ENCODE results near the gene FGF4.

FGF4 gene

DNA sequence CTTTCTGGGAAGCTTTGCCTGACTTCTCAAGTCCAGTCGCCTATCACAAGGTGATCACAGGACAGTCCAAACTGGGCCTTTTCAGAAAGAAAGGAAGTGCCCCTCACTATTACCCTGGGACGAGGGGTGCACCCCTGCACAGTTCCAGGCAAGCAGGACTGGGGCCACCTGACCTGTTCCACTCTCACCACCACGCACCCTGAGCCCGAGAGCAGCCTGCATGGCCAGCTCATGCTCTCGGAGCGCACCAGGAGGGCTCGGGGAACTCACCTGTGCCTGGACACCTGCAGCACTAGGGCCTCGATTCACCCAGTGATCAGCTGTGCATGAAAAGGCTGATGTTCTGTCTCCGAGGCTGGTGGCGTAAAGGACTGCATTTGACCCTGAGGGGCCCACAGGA lies 12.8 kb upstream of the FGF4 start:
- Histone ChIP-seq H4K20me1 (ENCODE audit: insufficient read depth, low read length, poor library complexity, severe bottlenecking) (no peaks in the 10 kb centered on the region), H3K79me2 (ENCODE audit: insufficient read depth, low read length) (no peaks in the 10 kb centered on the region), H3K4me3 (ENCODE audit: low read length, poor library complexity, severe bottlenecking) (no peak overlapping the region), H3F3A (ENCODE audit: low read depth) (no peaks in the 10 kb centered on the region), H3K9me2 (replicated peaks; ENCODE audit: low read depth, low read length) (no peaks in the 10 kb centered on the region), H3K9ac (ENCODE audit: low read depth, low read length, poor library complexity, severe bottlenecking) (no peak overlapping the region), H2AFZ (ENCODE audit: low read length) (no peak overlapping the region), H3K27me3 (ENCODE audit: insufficient read depth, low read length, poor library complexity, severe bottlenecking) (no peaks in the 10 kb centered on the region), H3K9me3 (ENCODE audit: insufficient read depth, low read depth, low read length) (no peaks in the 10 kb centered on the region), H3K4me1 (ENCODE audit: insufficient read depth, low read length, poor library complexity, severe bottlenecking) (no peaks in the 10 kb centered on the region), H3K36me3 (ENCODE audit: insufficient read depth, low read length) (no peaks in the 10 kb centered on the region), H3K4me2 (ENCODE audit: low read depth, low read length, poor library complexity, severe bottlenecking) (no peak overlapping the region)
- TF ChIP-seq EZH2phosphoT487 (IDR thresholded peaks at IDR 0.05; ENCODE audit: borderline replicate concordance) = no peak
- TF ChIP-seq, protein P1, sequence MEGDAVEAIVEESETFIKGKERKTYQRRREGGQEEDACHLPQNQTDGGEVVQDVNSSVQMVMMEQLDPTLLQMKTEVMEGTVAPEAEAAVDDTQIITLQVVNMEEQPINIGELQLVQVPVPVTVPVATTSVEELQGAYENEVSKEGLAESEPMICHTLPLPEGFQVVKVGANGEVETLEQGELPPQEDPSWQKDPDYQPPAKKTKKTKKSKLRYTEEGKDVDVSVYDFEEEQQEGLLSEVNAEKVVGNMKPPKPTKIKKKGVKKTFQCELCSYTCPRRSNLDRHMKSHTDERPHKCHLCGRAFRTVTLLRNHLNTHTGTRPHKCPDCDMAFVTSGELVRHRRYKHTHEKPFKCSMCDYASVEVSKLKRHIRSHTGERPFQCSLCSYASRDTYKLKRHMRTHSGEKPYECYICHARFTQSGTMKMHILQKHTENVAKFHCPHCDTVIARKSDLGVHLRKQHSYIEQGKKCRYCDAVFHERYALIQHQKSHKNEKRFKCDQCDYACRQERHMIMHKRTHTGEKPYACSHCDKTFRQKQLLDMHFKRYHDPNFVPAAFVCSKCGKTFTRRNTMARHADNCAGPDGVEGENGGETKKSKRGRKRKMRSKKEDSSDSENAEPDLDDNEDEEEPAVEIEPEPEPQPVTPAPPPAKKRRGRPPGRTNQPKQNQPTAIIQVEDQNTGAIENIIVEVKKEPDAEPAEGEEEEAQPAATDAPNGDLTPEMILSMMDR (conservative IDR thresholded peaks at IDR 0.05; ENCODE audit: low read length) = no peak

DNA sequence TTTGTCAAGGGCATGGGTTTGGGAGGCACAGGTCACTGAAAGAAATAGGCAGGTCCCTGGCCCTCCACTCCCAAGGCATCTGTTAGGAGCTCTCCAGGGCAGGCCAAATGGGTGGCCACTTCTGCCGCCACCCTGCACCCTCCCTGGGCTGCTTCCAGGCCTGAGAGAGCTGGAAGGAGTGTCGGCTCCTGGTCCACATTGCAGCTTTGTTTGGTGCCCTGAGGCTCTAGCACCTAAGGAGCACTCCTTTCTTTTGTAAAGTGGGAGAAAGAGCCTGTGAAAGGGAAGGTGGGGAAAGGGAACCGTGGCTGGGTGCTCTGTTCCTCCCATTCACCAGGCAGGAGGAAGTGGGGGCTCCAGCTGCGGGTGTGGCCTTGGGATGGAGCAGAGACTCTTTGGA lies 12.3 kb upstream of the FGF4 start:
- H2AFZ ChIP-seq (ENCODE audit: low read length) = no peak overlapping the region
- no peaks in the 10 kb centered on the region for H3K36me3 ChIP-seq (ENCODE audit: insufficient read depth, low read length)
- no peaks in the 10 kb centered on the region for H3K79me2 ChIP-seq (ENCODE audit: insufficient read depth, low read length)
- TF ChIP-seq EZH2phosphoT487 (IDR thresholded peaks at IDR 0.05; ENCODE audit: borderline replicate concordance) = no peak
- TF ChIP-seq, protein P1 (conservative IDR thresholded peaks at IDR 0.05; ENCODE audit: low read length) = no peak
- H3K9me2 ChIP-seq (replicated peaks; ENCODE audit: low read depth, low read length) = no peaks in the 10 kb centered on the region
- no peak overlapping the region for H3K9ac ChIP-seq (ENCODE audit: low read depth, low read length, poor library complexity, severe bottlenecking)
- H3F3A ChIP-seq (ENCODE audit: low read depth) = no peaks in the 10 kb centered on the region
- no peaks in the 10 kb centered on the region for H3K9me3 ChIP-seq (ENCODE audit: insufficient read depth, low read depth, low read length)
- no peak overlapping the region for H3K4me3 ChIP-seq (ENCODE audit: low read length, poor library complexity, severe bottlenecking)
- H3K4me2 ChIP-seq (ENCODE audit: low read depth, low read length, poor library complexity, severe bottlenecking) = no peak overlapping the region
- no peaks in the 10 kb centered on the region for H4K20me1 ChIP-seq (ENCODE audit: insufficient read depth, low read length, poor library complexity, severe bottlenecking)
- H3K27me3 ChIP-seq (ENCODE audit: insufficient read depth, low read length, poor library complexity, severe bottlenecking) = no peaks in the 10 kb centered on the region
- no peaks in the 10 kb centered on the region for H3K4me1 ChIP-seq (ENCODE audit: insufficient read depth, low read length, poor library complexity, severe bottlenecking)

DNA sequence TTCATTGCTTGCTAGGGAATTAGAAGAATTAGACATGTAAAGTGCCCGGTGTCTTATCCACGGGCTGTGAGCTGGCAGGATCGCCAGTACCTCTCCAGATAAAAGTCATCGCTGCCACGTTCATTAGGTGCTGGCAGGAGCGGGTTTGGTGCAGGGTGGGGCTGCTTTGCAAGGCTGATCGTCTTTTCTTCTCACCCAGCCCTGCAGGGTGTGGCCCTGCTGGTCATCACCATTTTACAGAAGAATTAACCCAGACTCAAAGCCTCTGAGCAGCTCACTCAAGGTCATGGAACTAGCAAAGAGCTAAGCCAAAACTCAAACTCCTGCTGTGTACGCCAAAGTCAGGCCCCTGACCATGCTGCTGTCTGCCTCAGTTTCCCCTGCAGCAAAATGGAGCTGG lies 6.1 kb upstream of the FGF4 start:
- Histone ChIP-seq H3K4me1 (ENCODE audit: insufficient read depth, low read length, poor library complexity, severe bottlenecking) (no peaks in the 10 kb centered on the region), H3K9me2 (replicated peaks; ENCODE audit: low read depth, low read length) (no peaks in the 10 kb centered on the region), H3F3A (ENCODE audit: low read depth) (no peaks in the 10 kb centered on the region), H2AFZ (ENCODE audit: low read length) (no peak overlapping the region), H3K36me3 (ENCODE audit: insufficient read depth, low read length) (no peaks in the 10 kb centered on the region), H4K20me1 (ENCODE audit: insufficient read depth, low read length, poor library complexity, severe bottlenecking) (no peaks in the 10 kb centered on the region), H3K9ac (ENCODE audit: low read depth, low read length, poor library complexity, severe bottlenecking) (no peak overlapping the region), H3K9me3 (ENCODE audit: insufficient read depth, low read depth, low read length) (no peaks in the 10 kb centered on the region), H3K4me2 (ENCODE audit: low read depth, low read length, poor library complexity, severe bottlenecking) (no peak overlapping the region), H3K79me2 (ENCODE audit: insufficient read depth, low read length) (no peaks in the 10 kb centered on the region), H3K27me3 (ENCODE audit: insufficient read depth, low read length, poor library complexity, severe bottlenecking) (no peaks in the 10 kb centered on the region), H3K4me3 (ENCODE audit: low read length, poor library complexity, severe bottlenecking) (no peak overlapping the region)
- TF ChIP-seq EZH2phosphoT487 (IDR thresholded peaks at IDR 0.05; ENCODE audit: borderline replicate concordance) = no peak
- TF ChIP-seq, protein P1 (conservative IDR thresholded peaks at IDR 0.05; ENCODE audit: low read length) = no peak

Data from Loucy (cell line).